ENCODE measurements around the gene C19orf53. TPM values are rescaled to one million over a fixed set of nuclear protein-coding genes. Genes with fewer than 3 reads are reported as not detected.
"Not testable (repeated sequence)": the region's sequence is repeated elsewhere in the genome, so short reads cannot be mapped to it uniquely, and the experiment has no call there.

Gene C19orf53
- total RNA-seq, 2 experiments from 2014 or later: 112 to 114 TPM

DNA sequence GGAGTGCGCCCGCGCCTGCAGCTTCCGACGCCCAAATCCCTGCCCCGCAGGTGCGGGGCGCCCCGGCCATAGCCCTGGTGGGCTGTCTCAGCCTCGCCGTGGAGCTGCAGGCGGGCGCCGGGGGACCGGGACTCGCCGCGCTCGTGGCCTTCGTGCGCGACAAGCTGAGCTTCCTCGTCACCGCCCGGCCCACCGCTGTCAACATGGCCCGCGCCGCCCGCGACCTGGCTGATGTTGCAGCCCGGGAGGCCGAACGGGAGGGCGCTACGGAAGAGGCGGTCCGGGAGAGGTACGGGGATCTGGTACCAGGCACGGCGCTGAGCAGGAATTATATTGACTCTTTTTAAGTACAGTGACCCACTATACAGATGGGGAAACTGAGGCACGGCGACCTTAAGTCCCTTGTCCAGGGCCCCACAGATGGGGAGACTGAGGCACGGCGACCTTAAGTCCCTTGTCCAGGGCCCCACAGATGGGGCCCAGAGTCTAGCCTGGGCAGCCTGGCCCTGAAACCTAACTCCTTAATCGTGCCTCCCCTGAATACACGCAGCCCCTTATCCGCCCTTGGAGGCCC, 9.3 kb upstream of the C19orf53 start:
- ChIA-PET CTCF (interaction anchor here (0.6 to 1.0 kb wide), 2 partner anchors 20 to 97 kb away, joined by 3 to 5 read pairs; no protein-coding TSS in a partner anchor), POLR2A (interaction anchor here (0.5 to 2.8 kb wide), 5 partner anchors 9 to 72 kb away, joined by 3 to 21 read pairs (median 3); partner anchors contain the start of gene C19orf53)
- Mint-ChIP-seq H3K27ac (peak overlapping the region; percentile 77), H3K4me1 (ENCODE audit: low read depth) (peaks cover 26% of the 10 kb centered on the region), H3K4me3 (peak overlapping the region; percentile 79), H3K9me3 (ENCODE audit: insufficient read depth) (no peaks in the 10 kb centered on the region), H3K36me3 (ENCODE audit: low read depth) (peaks cover 33% of the 10 kb centered on the region), H3K27me3 (ENCODE audit: low read depth) (no peaks in the 10 kb centered on the region)
- ATAC-seq: peak; percentile 76
- DNase-seq: peak; percentile 57

DNA sequence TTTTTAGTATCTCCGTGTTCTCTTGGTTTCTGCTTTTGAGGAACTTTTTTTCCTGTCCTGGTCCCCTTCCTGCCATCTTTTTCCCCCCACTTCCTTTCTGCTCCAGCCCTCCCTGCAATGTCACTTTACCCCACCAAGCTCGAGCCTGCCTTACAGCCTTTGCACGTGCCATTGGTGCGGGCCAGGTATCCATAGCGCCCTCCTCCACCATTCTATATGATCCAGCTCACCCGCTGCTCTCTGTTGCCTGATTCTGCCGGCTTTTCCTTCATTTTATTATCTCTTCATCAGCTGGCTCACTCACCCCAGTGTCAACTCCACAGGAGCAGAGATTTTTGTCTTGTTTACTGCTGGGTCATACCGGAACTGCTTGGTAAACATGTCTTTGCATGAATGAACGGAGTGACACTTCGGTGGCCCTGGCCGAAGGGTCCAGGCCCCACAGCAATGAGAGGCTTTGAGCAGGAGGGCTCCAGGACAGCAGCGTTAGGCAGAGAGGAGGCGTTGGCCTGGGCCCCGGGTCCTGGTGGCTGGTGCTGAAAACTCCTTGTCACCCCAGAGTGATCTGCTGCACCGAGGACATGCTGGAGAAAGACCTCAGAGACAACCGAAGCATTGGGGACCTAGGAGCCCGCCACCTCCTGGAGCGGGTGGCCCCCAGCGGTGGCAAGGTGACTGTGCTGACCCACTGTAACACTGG, 8.7 kb upstream of the C19orf53 start:
- no peak for DNase-seq
- ATAC-seq: no peak
- POLR2A ChIA-PET: interaction anchor here (0.5 to 2.8 kb wide), 5 partner anchors 9 to 72 kb away, joined by 3 to 21 read pairs (median 3); partner anchors contain the start of gene C19orf53
- H3K36me3 Mint-ChIP-seq (ENCODE audit: low read depth): peaks cover 35% of the 10 kb centered on the region
- CTCF ChIA-PET: no interaction called here
- H3K27me3 Mint-ChIP-seq (ENCODE audit: low read depth): no peaks in the 10 kb centered on the region
- H3K4me1 Mint-ChIP-seq (ENCODE audit: low read depth): peaks cover 26% of the 10 kb centered on the region
- H3K9me3 Mint-ChIP-seq (ENCODE audit: insufficient read depth): no peaks in the 10 kb centered on the region
- peak overlapping the region; percentile 79 for H3K4me3 Mint-ChIP-seq
- H3K27ac Mint-ChIP-seq: peak overlapping the region; percentile 77

DNA sequence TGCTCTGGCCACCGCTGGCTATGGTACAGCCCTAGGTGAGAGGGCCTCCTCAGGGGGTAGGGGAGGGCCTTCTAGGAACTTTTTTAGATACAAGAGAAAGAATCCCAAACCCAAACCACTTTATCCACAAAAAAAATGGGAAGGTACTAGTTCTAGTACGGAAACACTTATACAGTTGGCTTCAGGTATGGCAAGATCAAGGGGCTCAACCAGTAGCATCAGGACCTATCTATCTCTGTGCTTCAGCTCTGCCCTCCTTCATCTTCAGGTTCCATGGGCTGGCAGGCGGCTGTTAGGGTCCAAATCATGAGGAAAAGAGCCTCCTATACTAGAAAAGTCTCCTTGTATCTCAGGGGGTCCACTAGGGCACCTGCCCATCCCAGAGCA, 8.2 kb upstream of the C19orf53 start:
- ChIA-PET POLR2A (no interaction called here), CTCF (no interaction called here)
- ATAC-seq: no peak
- Mint-ChIP-seq H3K4me1 (ENCODE audit: low read depth) (peaks cover 26% of the 10 kb centered on the region), H3K9me3 (ENCODE audit: insufficient read depth) (no peaks in the 10 kb centered on the region), H3K27ac (no peak overlapping the region), H3K4me3 (peak overlapping the region; percentile 79), H3K36me3 (ENCODE audit: low read depth) (peaks cover 35% of the 10 kb centered on the region), H3K27me3 (ENCODE audit: low read depth) (no peaks in the 10 kb centered on the region)
- DNase-seq: no peak

DNA sequence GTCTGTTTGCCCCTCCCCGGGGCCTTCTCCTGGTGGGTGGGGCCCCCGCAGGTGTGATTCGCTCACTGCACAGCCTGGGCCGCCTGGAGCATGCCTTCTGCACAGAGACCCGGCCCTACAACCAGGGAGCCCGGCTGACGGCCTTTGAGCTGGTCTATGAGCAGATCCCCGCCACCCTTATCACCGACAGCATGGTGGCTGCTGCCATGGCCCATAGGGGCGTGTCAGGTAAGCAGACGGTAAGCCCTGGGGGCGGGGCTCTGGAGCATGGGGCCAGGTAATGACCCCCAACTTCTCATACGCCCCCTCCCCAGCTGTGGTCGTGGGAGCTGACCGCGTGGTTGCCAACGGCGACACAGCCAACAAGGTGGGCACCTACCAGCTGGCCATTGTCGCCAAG, 5.7 kb upstream of the C19orf53 start:
- ChIA-PET POLR2A (no interaction called here), CTCF (interaction anchor here (0.6 to 1.0 kb wide), 2 partner anchors 23 to 180 kb away, joined by 3 read pairs; no protein-coding TSS in a partner anchor)
- ATAC-seq: no peak
- no peaks in the 10 kb centered on the region for H3K9me3 Mint-ChIP-seq (ENCODE audit: insufficient read depth)
- no peak overlapping the region for H3K27ac Mint-ChIP-seq
- peaks cover 30% of the 10 kb centered on the region for H3K36me3 Mint-ChIP-seq (ENCODE audit: low read depth)
- DNase-seq: no peak
- H3K27me3 Mint-ChIP-seq (ENCODE audit: low read depth): no peaks in the 10 kb centered on the region
- peaks cover 21% of the 10 kb centered on the region for H3K4me1 Mint-ChIP-seq (ENCODE audit: low read depth)
- no peak overlapping the region for H3K4me3 Mint-ChIP-seq

DNA sequence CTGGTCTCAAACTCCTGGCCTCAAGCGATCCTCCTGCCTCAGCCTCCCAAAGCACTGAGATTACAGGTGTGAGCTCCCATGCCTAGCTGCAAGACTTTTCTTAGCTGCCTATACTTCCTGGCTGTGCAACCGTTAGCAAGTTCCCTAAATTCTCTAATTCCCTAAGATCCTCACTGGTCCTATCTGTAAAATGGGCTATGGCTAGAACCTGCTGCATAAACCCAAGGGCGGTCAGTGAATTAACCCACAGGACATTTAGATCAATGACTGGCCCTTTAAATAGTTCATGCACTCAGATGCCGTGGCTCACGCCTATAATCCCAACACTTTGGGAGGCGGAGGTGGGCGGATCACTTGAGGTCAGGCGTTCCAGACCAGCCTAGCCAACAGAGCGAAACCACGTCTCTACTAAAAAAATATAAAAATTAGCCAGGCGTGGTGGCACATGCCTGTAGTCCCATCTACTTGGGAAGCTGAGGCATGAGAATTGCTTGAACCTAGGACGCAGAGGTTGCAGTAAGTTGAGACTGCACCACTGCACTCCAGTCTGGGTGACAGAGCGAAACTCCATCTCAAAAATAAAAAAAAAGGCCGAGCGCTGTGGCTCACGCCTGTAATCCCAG, 4.1 kb upstream of the C19orf53 start:
- Mint-ChIP-seq H3K36me3 (ENCODE audit: low read depth) (peaks cover 34% of the 10 kb centered on the region), H3K9me3 (ENCODE audit: insufficient read depth) (no peaks in the 10 kb centered on the region), H3K27ac (no peak overlapping the region), H3K4me3 (no peak overlapping the region), H3K27me3 (ENCODE audit: low read depth) (no peaks in the 10 kb centered on the region), H3K4me1 (ENCODE audit: low read depth) (peaks cover 24% of the 10 kb centered on the region)
- DNase-seq: no peak
- ChIA-PET CTCF (no interaction called here), POLR2A (interaction anchor here (1.0 kb wide), 1 partner anchor 366 kb away, joined by 3 read pairs; the partner anchor contains the start of gene ASF1B)
- ATAC-seq: no peak

DNA sequence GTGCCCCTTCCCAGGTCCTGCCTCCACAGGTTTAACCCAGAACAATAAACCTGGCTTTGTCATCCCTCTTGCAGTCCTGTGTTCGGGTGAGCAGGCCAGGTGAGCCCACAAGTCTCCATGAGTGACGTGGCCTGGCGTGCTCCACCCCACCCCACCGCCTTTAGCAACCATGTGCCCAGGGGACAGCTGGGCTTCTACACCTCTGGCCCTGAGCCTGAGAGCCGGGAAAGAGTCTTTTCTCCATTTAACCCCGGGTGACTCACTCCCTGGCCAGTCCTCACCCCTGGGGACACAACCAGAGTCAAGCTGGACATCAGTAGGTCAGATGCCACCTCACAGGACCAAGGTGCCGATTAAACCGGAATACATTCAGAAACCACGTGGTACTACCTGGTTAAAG, 4.1 kb downstream of the C19orf53 start:
- no peak for ATAC-seq
- Mint-ChIP-seq H3K36me3 (ENCODE audit: low read depth) (peaks cover 42% of the 10 kb centered on the region), H3K27ac (no peak overlapping the region), H3K9me3 (ENCODE audit: insufficient read depth) (no peaks in the 10 kb centered on the region), H3K4me3 (no peak overlapping the region), H3K27me3 (ENCODE audit: low read depth) (no peaks in the 10 kb centered on the region), H3K4me1 (ENCODE audit: low read depth) (peaks cover 29% of the 10 kb centered on the region)
- no peak for DNase-seq
- CTCF ChIA-PET: interaction anchor here (2.0 kb wide), 1 partner anchor 84 kb away, joined by 5 read pairs; no protein-coding TSS in a partner anchor
- POLR2A ChIA-PET: no interaction called here

DNA sequence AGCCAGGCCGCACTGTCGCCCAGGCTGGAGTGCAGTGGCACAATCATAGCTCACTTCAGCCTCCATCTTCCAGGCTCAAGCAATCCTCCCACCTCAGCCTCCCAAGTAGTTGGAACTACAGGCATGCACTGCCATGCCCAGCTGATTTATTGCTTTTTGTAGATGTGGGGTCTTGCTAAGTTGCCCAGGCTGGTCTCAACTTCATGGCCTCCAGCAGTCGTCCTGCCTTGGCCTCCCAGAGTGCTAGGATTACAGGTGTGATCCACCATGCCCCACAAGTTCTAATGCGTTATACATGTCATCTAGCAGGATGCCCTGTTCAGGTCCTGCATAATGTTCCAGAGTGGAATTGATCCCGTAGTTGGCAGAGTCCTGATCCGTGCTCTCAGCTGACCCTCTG, 4.6 kb downstream of the C19orf53 start:
- Mint-ChIP-seq H3K27ac (no peak overlapping the region), H3K36me3 (ENCODE audit: low read depth) (peaks cover 42% of the 10 kb centered on the region), H3K4me3 (no peak overlapping the region), H3K9me3 (ENCODE audit: insufficient read depth) (no peaks in the 10 kb centered on the region), H3K4me1 (ENCODE audit: low read depth) (peaks cover 27% of the 10 kb centered on the region), H3K27me3 (ENCODE audit: low read depth) (no peaks in the 10 kb centered on the region)
- ChIA-PET CTCF (no interaction called here), POLR2A (interaction anchor here (1.5 kb wide), 1 partner anchor 9 kb away, joined by 5 read pairs; no protein-coding TSS in a partner anchor)
- DNase-seq (no peak), ATAC-seq (no peak)

DNA sequence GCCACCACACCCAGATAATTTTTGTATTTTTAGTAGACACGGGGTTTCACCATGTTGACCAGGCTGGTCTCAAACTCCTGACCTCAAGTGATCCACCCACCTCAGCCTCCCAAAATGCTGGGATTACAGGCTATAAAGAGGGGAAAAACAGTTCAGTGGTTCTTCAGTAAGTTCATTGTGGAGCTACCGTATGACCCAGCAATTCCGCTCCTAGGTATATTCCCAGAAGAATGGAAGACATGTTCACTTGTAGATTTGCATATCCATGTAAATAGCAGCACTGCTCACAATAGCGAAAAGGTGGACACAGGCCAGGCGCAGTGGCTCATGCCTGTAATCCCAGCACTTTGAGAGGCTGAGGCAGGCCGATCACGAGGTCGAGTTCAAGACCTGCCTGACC, 5.5 kb downstream of the C19orf53 start:
- POLR2A ChIA-PET: interaction anchor here (1.5 kb wide), 1 partner anchor 8 kb away, joined by 5 read pairs; no protein-coding TSS in a partner anchor
- peaks cover 27% of the 10 kb centered on the region for H3K4me1 Mint-ChIP-seq (ENCODE audit: low read depth)
- CTCF ChIA-PET: interaction anchor here (1.5 kb wide), 1 partner anchor 83 kb away, joined by 6 read pairs; no protein-coding TSS in a partner anchor
- H3K27ac Mint-ChIP-seq; H3K9me3 Mint-ChIP-seq (ENCODE audit: insufficient read depth); H3K4me3 Mint-ChIP-seq; H3K27me3 Mint-ChIP-seq (ENCODE audit: low read depth); ATAC-seq; DNase-seq: not testable (repeated sequence)
- peaks cover 37% of the 10 kb centered on the region for H3K36me3 Mint-ChIP-seq (ENCODE audit: low read depth)

DNA sequence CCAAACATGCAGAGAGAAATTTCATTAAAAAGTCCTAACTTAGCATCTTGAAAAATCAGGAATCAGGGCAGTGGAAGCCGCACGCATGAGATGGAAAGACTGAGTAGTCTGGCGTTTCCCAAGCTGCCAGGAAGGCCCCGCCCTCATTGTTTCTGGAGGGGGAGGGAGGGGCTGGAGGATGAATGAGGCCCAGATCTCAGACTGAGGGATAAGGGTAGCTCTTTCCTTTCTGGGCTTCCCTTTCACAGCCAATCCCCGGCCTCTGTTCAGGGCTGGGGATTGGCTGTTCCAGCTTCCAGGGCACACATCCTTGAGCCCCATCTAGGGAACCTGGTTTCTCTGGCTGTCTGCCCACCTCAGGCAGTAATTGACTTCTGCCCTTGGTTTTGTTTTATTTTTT, 7.3 kb downstream of the C19orf53 start:
- Mint-ChIP-seq H3K4me3 (no peak overlapping the region), H3K27me3 (ENCODE audit: low read depth) (no peaks in the 10 kb centered on the region), H3K27ac (no peak overlapping the region), H3K4me1 (ENCODE audit: low read depth) (peaks cover 19% of the 10 kb centered on the region), H3K36me3 (ENCODE audit: low read depth) (peaks cover 23% of the 10 kb centered on the region), H3K9me3 (ENCODE audit: insufficient read depth) (no peaks in the 10 kb centered on the region)
- ATAC-seq (no peak), DNase-seq (no peak)
- POLR2A ChIA-PET: no interaction called here
- CTCF ChIA-PET: no interaction called here

DNA sequence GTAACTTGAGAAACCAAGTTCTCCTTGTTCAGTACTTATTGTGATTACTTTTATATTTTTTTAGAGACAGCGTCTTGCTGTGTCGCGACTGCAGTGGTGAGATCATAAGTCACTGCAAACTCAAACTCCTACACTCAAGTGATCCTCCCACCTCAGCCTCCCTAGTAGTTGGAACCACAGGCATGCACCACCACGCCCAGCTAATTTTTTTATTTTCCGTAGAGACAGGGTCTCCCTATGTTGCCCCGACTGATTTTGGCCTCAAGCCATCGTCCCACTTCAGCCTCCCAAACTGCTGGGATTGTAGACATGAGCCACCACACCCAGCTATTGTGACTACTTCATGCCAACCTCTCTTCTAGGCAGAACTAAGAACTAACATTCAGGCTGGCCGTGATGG, 8.3 kb downstream of the C19orf53 start:
- ChIA-PET POLR2A (no interaction called here), CTCF (interaction anchor here (3.2 to 3.5 kb wide), 2 partner anchors 54 to 80 kb away, joined by 16 to 71 read pairs; no protein-coding TSS in a partner anchor)
- ATAC-seq: no peak
- H3K4me3 Mint-ChIP-seq: no peak overlapping the region
- H3K27ac Mint-ChIP-seq: no peak overlapping the region
- no peaks in the 10 kb centered on the region for H3K27me3 Mint-ChIP-seq (ENCODE audit: low read depth)
- H3K9me3 Mint-ChIP-seq (ENCODE audit: insufficient read depth): no peaks in the 10 kb centered on the region
- peaks cover 24% of the 10 kb centered on the region for H3K4me1 Mint-ChIP-seq (ENCODE audit: low read depth)
- peaks cover 20% of the 10 kb centered on the region for H3K36me3 Mint-ChIP-seq (ENCODE audit: low read depth)
- no peak for DNase-seq

DNA sequence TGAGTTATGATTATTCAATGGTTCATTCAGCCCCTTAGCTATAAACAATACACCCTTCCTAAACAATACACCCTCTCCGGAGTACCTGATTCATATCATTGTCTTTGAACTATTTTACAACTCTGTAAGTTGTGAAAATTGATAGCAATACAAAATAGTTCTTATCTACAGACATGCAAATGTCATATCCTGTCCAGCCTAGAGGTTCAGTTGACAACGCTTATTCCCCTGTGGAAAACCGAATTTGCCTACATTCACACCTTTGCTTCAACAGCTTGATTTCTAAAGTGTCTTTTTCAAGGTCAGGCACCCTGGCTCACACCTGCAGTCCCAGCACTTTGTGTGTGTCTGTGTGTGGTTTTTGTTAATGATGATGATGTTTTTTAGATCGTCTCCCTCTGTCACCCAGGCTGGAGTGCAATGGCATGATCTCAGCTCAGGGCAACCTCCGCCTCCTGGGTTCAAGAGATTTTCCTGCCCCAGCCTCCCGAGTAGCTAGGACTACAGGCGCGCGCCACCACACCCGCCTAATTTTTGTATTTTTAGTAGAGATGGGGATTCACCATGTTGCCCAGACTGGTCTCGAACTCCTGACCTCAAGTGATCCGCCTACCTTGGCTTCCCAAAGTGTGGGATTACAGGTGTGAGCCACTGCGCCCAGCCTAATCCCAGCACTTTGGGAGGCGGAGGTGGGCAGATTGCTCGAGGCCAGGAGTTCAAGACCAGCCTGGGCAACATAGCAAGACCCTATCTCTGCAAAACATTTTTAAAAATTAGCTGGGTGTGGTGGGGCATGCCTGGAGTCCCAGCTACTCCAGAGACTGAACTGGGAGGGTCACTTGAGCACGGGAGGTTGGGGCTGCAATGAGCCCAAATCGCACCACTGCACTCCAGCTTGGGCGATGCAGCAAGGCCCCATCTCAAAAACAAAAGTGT, 9.6 kb downstream of the C19orf53 start:
- Mint-ChIP-seq H3K27ac (no peak overlapping the region), H3K36me3 (ENCODE audit: low read depth) (peaks cover 7% of the 10 kb centered on the region), H3K4me3 (no peak overlapping the region), H3K9me3 (ENCODE audit: insufficient read depth) (no peaks in the 10 kb centered on the region), H3K27me3 (ENCODE audit: low read depth) (no peaks in the 10 kb centered on the region), H3K4me1 (ENCODE audit: low read depth) (peaks cover 37% of the 10 kb centered on the region)
- ATAC-seq (no peak), DNase-seq (no peak)
- POLR2A ChIA-PET: interaction anchor here (1.2 to 1.7 kb wide), 5 partner anchors 9 to 80 kb away, joined by 3 to 7 read pairs (median 5); no protein-coding TSS in a partner anchor
- CTCF ChIA-PET: interaction anchor here (0.7 to 3.5 kb wide), 10 partner anchors 9 to 194 kb away, joined by 3 to 71 read pairs (median 5); partner anchors contain the start of genes C19orf53 and ZSWIM4

Data from activated CD8-positive, alpha-beta T cell treated with anti-CD3 and anti-CD28 coated beads, Interleukin-2, amount 10 ng/mL, durations not matched to agents 7 days and 5 days (primary cell).